Neural cell (in vitro differentiated cells): ENCODE data around the gene SLBP.

ENCODE experiments used
- EP300 ChIP-seq: fragments of 450-650 bp; conservative IDR thresholded peaks from 2 replicates; pipeline ENCODE4 v1.6.1; 2014; ENCODE audit warnings: antibody characterized with exemption, mild to moderate bottlenecking, moderate library complexity; ENCODE audit not compliant: poor library complexity, severe bottlenecking
- EZH2 ChIP-seq: fragments of 200-600, 300-800 bp; shearing (Covaris generic), sonication (generic); IDR thresholded peaks from 2 replicates; pipeline ENCODE4 v1.6.1; 2014; ENCODE audit warnings: antibody characterized with exemption, low read length, borderline replicate concordance, mild to moderate bottlenecking; ENCODE audit not compliant: insufficient read depth, poor library complexity, severe bottlenecking
- MXI1 ChIP-seq: fragments of 450-650 bp; conservative IDR thresholded peaks from 2 replicates; pipeline ENCODE4 v1.6.1; 2014; ENCODE audit warnings: antibody characterized with exemption, mild to moderate bottlenecking; ENCODE audit not compliant: poor library complexity, severe bottlenecking
- POLR2AphosphoS5 ChIP-seq: IDR thresholded peaks from 2 replicates; pipeline ENCODE4 v1.6.1; 2012
- RAD21 ChIP-seq: fragments of 450-650 bp; conservative IDR thresholded peaks from 2 replicates; pipeline ENCODE4 v1.6.1; 2014; ENCODE audit warnings: antibody characterized with exemption, mild to moderate bottlenecking, moderate library complexity
- SMC3 ChIP-seq: fragments of 450-650 bp; conservative IDR thresholded peaks from 2 replicates; pipeline ENCODE4 v1.6.1; 2014; ENCODE audit warnings: antibody characterized with exemption, mild to moderate bottlenecking, moderate library complexity; ENCODE audit not compliant: poor library complexity
- TF ChIP-seq, protein P1 (sequence below): fragments of 450-650 bp; IDR thresholded peaks from 2 replicates; pipeline ENCODE4 v1.5.1; 2014; ENCODE audit warnings: antibody characterized with exemption, mild to moderate bottlenecking, moderate library complexity; ENCODE audit not compliant: poor library complexity, severe bottlenecking
- TF ChIP-seq, protein P2 (sequence below): IDR thresholded peaks from 2 replicates; pipeline ENCODE4 v1.6.1; 2012; ENCODE audit warnings: borderline replicate concordance

DNA sequence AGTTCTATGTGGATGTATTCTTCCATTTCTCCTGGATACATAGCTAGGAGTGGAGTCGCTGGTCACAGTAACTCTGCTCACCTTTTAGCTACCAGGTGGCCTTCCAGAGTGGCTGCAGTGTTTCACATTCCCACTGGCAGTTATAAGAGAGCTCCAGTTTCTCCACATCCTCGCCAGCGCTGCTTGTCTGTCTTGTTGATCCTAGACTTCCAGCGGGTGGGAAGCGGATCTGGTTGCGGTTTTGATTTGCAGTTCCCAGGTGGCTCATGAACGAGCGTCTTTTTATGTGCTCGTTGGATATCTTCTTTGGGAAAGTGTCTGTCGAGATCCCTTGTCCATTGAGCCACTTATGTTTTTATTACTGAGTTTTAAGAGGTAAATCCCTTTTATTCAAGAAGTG lies 20.8 kb upstream of the SLBP start:
- TF ChIP-seq MXI1: no peak
- TF ChIP-seq EP300: no peak
- TF ChIP-seq, protein P1, sequence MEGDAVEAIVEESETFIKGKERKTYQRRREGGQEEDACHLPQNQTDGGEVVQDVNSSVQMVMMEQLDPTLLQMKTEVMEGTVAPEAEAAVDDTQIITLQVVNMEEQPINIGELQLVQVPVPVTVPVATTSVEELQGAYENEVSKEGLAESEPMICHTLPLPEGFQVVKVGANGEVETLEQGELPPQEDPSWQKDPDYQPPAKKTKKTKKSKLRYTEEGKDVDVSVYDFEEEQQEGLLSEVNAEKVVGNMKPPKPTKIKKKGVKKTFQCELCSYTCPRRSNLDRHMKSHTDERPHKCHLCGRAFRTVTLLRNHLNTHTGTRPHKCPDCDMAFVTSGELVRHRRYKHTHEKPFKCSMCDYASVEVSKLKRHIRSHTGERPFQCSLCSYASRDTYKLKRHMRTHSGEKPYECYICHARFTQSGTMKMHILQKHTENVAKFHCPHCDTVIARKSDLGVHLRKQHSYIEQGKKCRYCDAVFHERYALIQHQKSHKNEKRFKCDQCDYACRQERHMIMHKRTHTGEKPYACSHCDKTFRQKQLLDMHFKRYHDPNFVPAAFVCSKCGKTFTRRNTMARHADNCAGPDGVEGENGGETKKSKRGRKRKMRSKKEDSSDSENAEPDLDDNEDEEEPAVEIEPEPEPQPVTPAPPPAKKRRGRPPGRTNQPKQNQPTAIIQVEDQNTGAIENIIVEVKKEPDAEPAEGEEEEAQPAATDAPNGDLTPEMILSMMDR: no peak
- TF ChIP-seq, protein P2, sequence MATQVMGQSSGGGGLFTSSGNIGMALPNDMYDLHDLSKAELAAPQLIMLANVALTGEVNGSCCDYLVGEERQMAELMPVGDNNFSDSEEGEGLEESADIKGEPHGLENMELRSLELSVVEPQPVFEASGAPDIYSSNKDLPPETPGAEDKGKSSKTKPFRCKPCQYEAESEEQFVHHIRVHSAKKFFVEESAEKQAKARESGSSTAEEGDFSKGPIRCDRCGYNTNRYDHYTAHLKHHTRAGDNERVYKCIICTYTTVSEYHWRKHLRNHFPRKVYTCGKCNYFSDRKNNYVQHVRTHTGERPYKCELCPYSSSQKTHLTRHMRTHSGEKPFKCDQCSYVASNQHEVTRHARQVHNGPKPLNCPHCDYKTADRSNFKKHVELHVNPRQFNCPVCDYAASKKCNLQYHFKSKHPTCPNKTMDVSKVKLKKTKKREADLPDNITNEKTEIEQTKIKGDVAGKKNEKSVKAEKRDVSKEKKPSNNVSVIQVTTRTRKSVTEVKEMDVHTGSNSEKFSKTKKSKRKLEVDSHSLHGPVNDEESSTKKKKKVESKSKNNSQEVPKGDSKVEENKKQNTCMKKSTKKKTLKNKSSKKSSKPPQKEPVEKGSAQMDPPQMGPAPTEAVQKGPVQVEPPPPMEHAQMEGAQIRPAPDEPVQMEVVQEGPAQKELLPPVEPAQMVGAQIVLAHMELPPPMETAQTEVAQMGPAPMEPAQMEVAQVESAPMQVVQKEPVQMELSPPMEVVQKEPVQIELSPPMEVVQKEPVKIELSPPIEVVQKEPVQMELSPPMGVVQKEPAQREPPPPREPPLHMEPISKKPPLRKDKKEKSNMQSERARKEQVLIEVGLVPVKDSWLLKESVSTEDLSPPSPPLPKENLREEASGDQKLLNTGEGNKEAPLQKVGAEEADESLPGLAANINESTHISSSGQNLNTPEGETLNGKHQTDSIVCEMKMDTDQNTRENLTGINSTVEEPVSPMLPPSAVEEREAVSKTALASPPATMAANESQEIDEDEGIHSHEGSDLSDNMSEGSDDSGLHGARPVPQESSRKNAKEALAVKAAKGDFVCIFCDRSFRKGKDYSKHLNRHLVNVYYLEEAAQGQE: no peak
- TF ChIP-seq POLR2AphosphoS5: no peak
- TF ChIP-seq EZH2: no peak
- TF ChIP-seq RAD21: no peak
- TF ChIP-seq SMC3: no peak
